Brain microvascular endothelial cell (primary cell): ENCODE data around the gene BARHL1.

Source experiments
- DNase-seq: peaks from one replicate; pipeline ENCODE4 v3.0.0-alpha.2; 2020
- H3K27ac ChIP-seq: fragments of 250-450 bp; sonication (Bioruptor Pico); 2 replicates; pipeline ENCODE4 v1.5.1; 2020; ENCODE audit warnings: mild to moderate bottlenecking, moderate library complexity
- H3K27me3 ChIP-seq: fragments of 250-450 bp; sonication (Bioruptor Pico); replicated peaks from 2 replicates; pipeline ENCODE4 v1.5.1; 2020; ENCODE audit warnings: mild to moderate bottlenecking
- H3K36me3 ChIP-seq: fragments of 250-450 bp; sonication (Bioruptor Pico); replicated peaks from 2 replicates; pipeline ENCODE4 v1.5.1; 2020; ENCODE audit warnings: mild to moderate bottlenecking
- H3K4me3 ChIP-seq: 2 replicates; pipeline ENCODE4 v1.5.1; 2011; ENCODE audit warnings: low read depth, mild to moderate bottlenecking, control low read depth, low read length, moderate library complexity
- in situ Hi-C: cut with HindIII; loops from 2 replicates; pipeline ENCODE4 v1.10.0; 2017; ENCODE audit warnings: low sequenced_read_pairs, low pct_ligation_motif_present
- TF ChIP-seq, protein P1 (sequence below): IDR thresholded peaks from 2 replicates; pipeline ENCODE4 v1.5.1; 2011; ENCODE audit warnings: low read depth, mild to moderate bottlenecking, moderate library complexity, low read length, control low read depth, inconsistent platforms; ENCODE audit errors: missing control alignments

BARHL1 gene

GRCh38 chr9:132639322-132639721, 56.9 kb downstream of the BARHL1 start:
- no peak for DNase-seq
- Histone ChIP-seq H3K27ac (no peak overlapping the region), H3K27me3 (no peaks in the 10 kb centered on the region), H3K36me3 (peaks cover 33% of the 10 kb centered on the region), H3K4me3 (no peak overlapping the region)
- TF ChIP-seq, protein P1, sequence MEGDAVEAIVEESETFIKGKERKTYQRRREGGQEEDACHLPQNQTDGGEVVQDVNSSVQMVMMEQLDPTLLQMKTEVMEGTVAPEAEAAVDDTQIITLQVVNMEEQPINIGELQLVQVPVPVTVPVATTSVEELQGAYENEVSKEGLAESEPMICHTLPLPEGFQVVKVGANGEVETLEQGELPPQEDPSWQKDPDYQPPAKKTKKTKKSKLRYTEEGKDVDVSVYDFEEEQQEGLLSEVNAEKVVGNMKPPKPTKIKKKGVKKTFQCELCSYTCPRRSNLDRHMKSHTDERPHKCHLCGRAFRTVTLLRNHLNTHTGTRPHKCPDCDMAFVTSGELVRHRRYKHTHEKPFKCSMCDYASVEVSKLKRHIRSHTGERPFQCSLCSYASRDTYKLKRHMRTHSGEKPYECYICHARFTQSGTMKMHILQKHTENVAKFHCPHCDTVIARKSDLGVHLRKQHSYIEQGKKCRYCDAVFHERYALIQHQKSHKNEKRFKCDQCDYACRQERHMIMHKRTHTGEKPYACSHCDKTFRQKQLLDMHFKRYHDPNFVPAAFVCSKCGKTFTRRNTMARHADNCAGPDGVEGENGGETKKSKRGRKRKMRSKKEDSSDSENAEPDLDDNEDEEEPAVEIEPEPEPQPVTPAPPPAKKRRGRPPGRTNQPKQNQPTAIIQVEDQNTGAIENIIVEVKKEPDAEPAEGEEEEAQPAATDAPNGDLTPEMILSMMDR = no peak
- in situ Hi-C loops = no loop called here
